8988T (cell line): Measurements from ENCODE around the gene METTL1.
"Not testable (repeated sequence)": the region's sequence is repeated elsewhere in the genome, so short reads cannot be mapped to it uniquely, and the experiment has no call there.

Experiments
- DNase-seq: peaks from one replicate; pipeline ENCODE4 v3.0.0; 2011

METTL1 gene

DNA sequence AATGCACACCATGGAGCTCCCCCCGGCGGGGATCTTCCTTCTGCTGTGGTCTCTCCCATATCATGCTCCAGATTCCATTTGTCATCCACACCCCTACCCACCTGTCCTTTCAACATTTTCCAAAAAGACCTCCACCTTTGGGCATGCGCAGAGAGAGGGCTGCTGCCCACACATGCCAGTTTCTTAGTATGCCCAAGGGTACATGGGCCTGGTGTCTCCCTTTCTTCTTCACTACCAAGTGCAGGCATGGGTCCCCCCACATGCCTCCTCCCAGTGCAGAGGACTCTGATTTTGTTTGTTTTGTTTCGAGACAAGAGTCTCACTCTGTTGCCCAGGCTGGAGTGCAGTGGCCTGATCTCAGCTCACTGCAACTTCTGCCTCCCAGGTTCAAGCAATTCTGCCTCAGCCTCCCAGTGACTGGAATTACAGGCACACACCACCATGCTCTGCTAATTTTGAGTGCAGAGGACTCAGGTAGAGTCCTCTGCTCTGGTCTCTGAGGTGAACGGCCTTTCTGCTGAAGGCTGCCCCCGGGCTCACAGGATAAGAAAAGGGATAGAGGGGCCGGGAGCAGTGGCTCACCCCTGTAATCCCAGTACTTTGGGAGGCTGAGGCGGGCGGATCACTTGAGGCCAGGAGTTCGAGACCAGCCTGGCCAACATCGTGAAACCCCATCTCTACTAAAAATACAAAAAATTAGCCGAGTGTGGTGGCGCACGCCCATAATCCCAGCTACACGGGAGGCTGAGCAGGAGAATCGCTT is 49.9 kb downstream of the METTL1 start:
- DNase-seq: not testable (repeated sequence)

DNA sequence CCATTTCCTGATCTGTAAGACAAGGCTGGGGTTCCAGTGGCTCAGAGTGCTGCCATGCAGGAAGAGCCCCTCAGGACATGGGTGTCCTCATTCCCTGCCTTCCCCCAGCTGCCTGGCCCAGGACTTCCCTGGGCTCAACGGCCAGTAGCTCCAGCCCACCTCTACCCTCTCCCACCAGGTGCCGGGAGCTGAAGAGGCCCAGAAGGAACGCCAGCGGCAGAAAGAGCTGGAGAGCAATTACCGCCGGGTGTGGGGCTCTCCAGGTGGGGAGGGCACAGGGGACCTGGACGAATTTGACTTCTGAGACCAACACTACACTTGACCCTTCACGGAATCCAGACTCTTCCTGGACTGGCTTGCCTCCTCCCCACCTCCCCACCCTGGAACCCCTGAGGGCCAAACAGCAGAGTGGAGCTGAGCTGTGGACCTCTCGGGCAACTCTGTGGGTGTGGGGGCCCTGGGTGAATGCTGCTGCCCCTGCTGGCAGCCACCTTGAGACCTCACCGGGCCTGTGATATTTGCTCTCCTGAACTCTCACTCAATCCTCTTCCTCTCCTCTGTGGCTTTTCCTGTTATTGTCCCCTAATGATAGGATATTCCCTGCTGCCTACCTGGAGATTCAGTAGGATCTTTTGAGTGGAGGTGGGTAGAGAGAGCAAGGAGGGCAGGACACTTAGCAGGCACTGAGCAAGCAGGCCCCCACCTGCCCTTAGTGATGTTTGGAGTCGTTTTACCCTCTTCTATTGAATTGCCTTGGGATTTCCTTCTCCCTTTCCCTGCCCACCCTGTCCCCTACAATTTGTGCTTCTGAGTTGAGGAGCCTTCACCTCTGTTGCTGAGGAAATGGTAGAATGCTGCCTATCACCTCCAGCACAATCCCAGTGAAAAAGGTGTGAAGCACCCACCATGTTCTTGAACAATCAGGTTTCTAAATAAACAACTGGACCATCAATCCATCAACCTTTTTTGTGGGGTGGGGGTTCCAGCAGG is 51.0 kb downstream of the METTL1 start:
- DNase-seq: peak; percentile 5

DNA sequence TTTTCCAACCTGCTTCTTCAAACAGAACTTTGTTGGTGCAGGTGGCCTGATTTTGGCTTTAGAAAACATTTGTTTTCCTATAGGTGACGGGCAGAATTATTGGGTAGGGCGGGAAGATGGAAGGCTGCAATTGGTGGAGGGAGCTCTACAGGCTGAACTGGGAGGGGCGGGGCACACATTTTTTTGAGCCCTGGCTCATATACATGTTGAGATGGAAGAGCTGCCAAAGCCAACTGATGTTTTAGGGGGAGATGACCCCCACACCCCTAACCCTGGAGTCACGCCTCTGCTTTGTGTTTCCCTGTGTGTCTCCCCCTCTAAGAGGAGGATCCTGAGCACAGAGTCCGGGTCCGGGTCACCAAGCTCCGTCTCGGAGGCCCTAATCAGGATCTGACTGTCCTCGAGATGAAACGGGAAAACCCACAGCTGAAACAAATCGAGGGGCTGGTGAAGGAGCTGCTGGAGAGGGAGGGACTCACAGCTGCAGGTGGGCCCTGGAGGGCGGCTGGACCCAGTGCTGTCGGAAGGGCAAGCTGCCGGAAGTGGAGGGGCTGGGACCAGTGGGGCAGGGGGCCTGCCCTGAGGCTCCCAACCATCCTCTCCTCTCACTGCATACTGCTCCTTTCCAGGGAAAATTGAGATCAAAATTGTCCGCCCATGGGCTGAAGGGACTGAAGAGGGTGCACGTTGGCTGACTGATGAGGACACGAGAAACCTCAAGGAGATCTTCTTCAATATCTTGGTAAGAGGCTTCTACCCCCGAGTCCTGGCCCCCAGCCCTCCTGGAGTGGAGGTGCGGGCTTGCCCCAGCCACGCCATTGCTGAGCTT is 51.9 kb downstream of the METTL1 start:
- no peak for DNase-seq

DNA sequence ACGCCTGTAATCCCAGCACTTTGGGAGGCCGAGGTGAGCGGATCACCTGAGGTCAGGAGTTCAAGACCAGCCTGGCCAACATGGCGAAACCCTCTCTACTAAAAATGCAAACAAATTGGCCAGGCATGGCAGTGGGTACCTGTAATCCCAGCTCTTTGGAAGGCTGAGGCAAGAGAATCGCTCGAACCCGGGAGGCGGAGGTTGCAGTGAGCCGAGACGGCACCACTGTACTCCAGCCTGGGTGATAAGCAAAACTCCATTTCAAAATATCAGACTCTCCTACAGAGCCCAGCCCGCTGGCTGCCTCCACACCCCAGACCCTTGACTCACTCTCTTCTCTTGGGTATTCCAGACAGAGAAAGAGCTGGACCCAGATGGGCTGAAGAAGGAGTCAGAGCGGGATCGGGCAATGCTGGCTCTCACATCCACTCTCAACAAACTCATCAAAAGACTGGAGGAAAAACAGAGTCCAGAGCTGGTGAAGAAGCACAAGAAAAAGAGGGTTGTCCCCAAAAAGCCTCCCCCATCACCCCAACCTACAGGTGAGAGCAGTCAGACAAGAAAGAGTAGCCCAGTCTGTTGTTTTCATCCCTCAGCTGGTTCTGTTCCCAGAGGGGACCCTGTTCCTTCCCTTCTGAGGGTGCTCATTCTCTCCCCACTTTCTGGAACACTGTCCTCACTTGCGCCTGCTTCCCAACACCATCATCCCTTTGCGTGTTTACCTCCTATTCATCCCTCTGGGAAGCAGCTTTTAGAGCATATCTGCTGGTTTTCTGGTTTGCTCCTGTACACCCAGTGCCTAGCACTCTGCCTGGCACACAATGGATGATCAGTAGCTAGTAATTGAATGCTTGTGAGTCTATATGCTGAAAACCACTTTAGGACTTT is 53.0 kb downstream of the METTL1 start:
- no peak for DNase-seq
